PC-3 (cell line): ENCODE results near the gene HOXD4. TPM values are rescaled to one million over a fixed set of nuclear protein-coding genes. Genes with fewer than 3 reads are reported as not detected.

Source experiments
- ATAC-seq: fragments of 200-7000 bp; cut with Tn5 transposase; 2 replicates; pipeline ENCODE4 v1.9.1; 2020; ENCODE audit warnings: mild to moderate bottlenecking, moderate library complexity
- BruUV-seq: library from RNA; stranded (reverse); fragments of 400-500 nt; replicated peaks from 2 replicates; lab custom pipeline; 2021; lab: Mats Ljungman, UMichigan
- CTCF ChIA-PET: fragments of 300-600 bp; sonication (Branson Sonifier 250); formaldehyde crosslinking; loops from one replicate; lab custom pipeline; 2022; ENCODE audit warnings: antibody characterized with exemption; lab: Charles Lee
- POLR2A ChIA-PET: fragments of 300-600 bp; sonication (Branson Sonifier 250); formaldehyde crosslinking; loops from one replicate; lab custom pipeline; 2022; ENCODE audit warnings: antibody characterized with exemption; ENCODE audit not compliant: unreplicated experiment; lab: Charles Lee
- DNase-seq: peaks from one replicate; pipeline ENCODE4 v3.0.0-alpha.2; 2015
- H2AFZ ChIP-seq: fragments of 300-600 bp; sonication (generic); 2 replicates; pipeline ENCODE4 v1.6.0; 2016; ENCODE audit warnings: antibody characterized with exemption, low read length
- H3F3A ChIP-seq: fragments of 300-600 bp; sonication (generic); one replicate; pipeline ENCODE4 v1.6.0; 2017; ENCODE audit warnings: antibody characterized with exemption, low read length, control low read depth, mild to moderate bottlenecking; ENCODE audit not compliant: unreplicated experiment
- H3K27ac ChIP-seq: fragments of 300-600 bp; sonication (generic); 2 replicates; pipeline ENCODE4 v1.5.1; 2016; ENCODE audit warnings: mild to moderate bottlenecking, low read length
- H3K27me3 ChIP-seq: fragments of 300-600 bp; sonication (generic); 2 replicates; pipeline ENCODE4 v1.6.1; 2016; ENCODE audit warnings: low read length, mixed read lengths
- H3K36me3 ChIP-seq: fragments of 300-600 bp; sonication (generic); 2 replicates; pipeline ENCODE4 v1.6.1; 2016; ENCODE audit warnings: low read depth, mixed run types, low read length, mixed read lengths
- H3K4me1 ChIP-seq: fragments of 300-600 bp; sonication (generic); 2 replicates; pipeline ENCODE4 v1.5.1; 2016; ENCODE audit warnings: low read length; ENCODE audit not compliant: insufficient read depth
- H3K4me2 ChIP-seq: fragments of 300-600 bp; sonication (generic); 2 replicates; pipeline ENCODE4 v1.6.0; 2016; ENCODE audit warnings: low read length
- H3K4me3 ChIP-seq: fragments of 300-600 bp; sonication (generic); 2 replicates; pipeline ENCODE4 v1.5.1; 2016; ENCODE audit warnings: mild to moderate bottlenecking, low read length, mixed read lengths
- H3K79me2 ChIP-seq: fragments of 300-600 bp; sonication (generic); 2 replicates; pipeline ENCODE4 v1.6.1; 2017; ENCODE audit warnings: low read length, mixed read lengths
- H3K9ac ChIP-seq: fragments of 300-600 bp; sonication (generic); 2 replicates; pipeline ENCODE4 v1.6.0; 2016; ENCODE audit warnings: mild to moderate bottlenecking, low read length
- H3K9me2 ChIP-seq: fragments of 300-600 bp; sonication (generic); replicated peaks from 2 replicates; pipeline ENCODE4 v1.6.1; 2016; ENCODE audit warnings: mixed run types, low read length, mixed read lengths
- H3K9me3 ChIP-seq: fragments of 300-600 bp; sonication (generic); 2 replicates; pipeline ENCODE4 v1.6.1; 2016; ENCODE audit warnings: low read length, mixed read lengths
- H4K20me1 ChIP-seq: fragments of 300-600 bp; sonication (generic); 2 replicates; pipeline ENCODE4 v1.6.1; 2016; ENCODE audit warnings: low read length, mixed read lengths
- EZH2 ChIP-seq: fragments of 300-600 bp; sonication (generic); IDR thresholded peaks from one replicate; pipeline ENCODE4 v1.6.1; 2017; ENCODE audit warnings: antibody characterized with exemption, mild to moderate bottlenecking, low read length; ENCODE audit not compliant: unreplicated experiment
- EZH2phosphoT487 ChIP-seq: fragments of 300-600 bp; sonication (generic); IDR thresholded peaks from 2 replicates; pipeline ENCODE4 v1.6.1; 2018; ENCODE audit warnings: mild to moderate bottlenecking, antibody characterized with exemption, low read length, borderline replicate concordance
- intact Hi-C: fragments of 100-400 bp; cut with micrococcal nuclease; formaldehyde crosslinking; loops from 2 replicates; pipeline ENCODE4 v1.9.0; 2023
- total RNA-seq: library from RNA; depleted of rRNA; stranded (reverse); fragments of >200 nt; gene quantifications from 2 replicates; pipeline ENCODE4 v1.2.3, GENCODE V29; 2014
- TF ChIP-seq, protein P1 (sequence below): fragments of 300-600 bp; sonication (generic); conservative IDR thresholded peaks from 2 replicates; pipeline ENCODE4 v1.5.1; 2017; ENCODE audit warnings: antibody characterized with exemption, low read depth, mild to moderate bottlenecking, low read length

Gene HOXD4
- total RNA-seq, 1 experiment from 2014 or later, result 0.29 TPM

DNA sequence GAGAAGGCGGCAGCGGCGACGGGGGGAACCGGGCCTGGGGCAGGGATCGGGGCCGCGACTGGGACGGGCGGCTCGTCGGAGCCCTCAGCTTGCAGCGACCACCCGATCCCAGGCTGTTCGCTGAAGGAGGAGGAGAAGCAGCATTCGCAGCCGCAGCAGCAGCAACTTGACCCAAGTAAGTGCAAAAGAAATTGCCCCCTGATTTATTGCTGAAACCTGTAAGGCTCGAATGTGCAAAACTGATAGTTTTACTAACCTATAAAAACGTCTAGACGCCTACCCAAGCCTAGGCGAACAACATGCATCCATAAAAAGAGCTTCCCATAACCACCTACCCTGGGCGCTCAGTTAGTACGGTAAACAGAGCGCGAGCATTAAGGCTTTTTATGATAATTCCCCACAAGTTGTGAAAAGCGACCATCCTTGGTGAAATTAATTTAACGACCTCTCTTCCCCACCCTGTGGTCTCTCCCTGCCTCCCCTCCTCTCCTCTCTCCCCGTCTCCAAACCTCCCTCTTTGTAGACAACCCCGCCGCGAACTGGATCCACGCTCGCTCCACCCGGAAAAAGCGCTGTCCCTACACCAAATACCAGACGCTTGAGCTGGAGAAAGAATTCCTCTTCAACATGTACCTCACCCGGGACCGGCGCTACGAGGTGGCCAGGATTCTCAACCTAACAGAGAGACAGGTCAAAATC, 27.8 kb upstream of the HOXD4 start:
- ChIA-PET CTCF (no interaction called here), POLR2A (no interaction called here)
- H3K4me1 ChIP-seq, result no peaks in the 10 kb centered on the region
- no peak overlapping the region for H3K4me3 ChIP-seq
- no peak overlapping the region for H3K4me2 ChIP-seq
- no peaks in the 10 kb centered on the region; the same call in 1 of the 2 replicates for H3K36me3 ChIP-seq
- no peak overlapping the region for H3K27ac ChIP-seq
- BruUV-seq, result no TSS peak
- H3K9ac ChIP-seq, result no peak overlapping the region
- ATAC-seq (no peak), DNase-seq (no peak)
- H2AFZ ChIP-seq, result no peak overlapping the region
- no peaks in the 10 kb centered on the region for H3K9me2 ChIP-seq
- H4K20me1 ChIP-seq, result no peaks in the 10 kb centered on the region
- intact Hi-C loops, result no loop called here
- no peaks in the 10 kb centered on the region for H3K27me3 ChIP-seq
- H3K79me2 ChIP-seq, result no peaks in the 10 kb centered on the region
- TF ChIP-seq EZH2 (no peak), EZH2phosphoT487 (no peak)
- TF ChIP-seq, protein P1, sequence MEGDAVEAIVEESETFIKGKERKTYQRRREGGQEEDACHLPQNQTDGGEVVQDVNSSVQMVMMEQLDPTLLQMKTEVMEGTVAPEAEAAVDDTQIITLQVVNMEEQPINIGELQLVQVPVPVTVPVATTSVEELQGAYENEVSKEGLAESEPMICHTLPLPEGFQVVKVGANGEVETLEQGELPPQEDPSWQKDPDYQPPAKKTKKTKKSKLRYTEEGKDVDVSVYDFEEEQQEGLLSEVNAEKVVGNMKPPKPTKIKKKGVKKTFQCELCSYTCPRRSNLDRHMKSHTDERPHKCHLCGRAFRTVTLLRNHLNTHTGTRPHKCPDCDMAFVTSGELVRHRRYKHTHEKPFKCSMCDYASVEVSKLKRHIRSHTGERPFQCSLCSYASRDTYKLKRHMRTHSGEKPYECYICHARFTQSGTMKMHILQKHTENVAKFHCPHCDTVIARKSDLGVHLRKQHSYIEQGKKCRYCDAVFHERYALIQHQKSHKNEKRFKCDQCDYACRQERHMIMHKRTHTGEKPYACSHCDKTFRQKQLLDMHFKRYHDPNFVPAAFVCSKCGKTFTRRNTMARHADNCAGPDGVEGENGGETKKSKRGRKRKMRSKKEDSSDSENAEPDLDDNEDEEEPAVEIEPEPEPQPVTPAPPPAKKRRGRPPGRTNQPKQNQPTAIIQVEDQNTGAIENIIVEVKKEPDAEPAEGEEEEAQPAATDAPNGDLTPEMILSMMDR, result no peak
- H3K9me3 ChIP-seq, result no peaks in the 10 kb centered on the region
- H3F3A ChIP-seq, result no peaks in the 10 kb centered on the region

DNA sequence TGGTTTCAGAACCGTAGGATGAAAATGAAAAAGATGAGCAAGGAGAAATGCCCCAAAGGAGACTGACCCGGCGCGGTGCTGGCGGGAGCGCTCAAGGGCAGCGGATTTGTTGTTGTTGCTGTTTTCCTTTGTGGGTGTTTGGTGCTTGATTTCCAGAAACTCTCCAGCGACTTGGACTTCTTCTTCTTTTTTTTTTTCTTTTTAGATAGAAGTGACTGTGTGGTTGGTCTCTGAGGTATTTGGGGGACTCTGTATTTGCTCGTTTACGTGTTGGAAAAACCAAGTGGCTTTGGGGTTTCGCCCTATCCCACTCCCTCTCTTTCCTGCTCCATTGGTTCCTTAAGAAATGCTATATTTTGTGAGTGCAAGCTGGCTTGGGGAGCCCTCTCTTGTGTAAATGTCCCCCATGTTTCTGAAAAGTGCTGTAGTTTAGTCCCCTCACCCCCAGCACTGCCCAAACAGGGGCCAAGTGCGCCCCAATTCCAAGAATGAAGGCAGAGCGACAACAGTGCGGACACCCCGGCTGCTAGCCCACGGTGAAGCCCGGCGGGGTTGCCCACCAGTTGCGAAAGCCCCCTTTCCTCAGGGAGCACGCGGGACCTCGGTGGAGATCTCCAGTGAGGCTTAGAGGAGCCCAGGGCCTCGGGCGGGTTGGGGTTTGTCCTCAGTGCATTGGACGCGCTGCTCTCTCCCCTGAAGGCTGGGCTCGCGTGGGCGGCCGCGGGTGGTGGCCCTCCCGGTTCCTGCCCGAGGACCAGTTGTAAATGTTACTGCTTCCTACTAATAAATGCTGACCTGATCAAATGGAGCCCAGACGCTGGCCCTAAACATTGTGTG, 27.0 kb upstream of the HOXD4 start:
- Histone ChIP-seq H3K9me2 (no peaks in the 10 kb centered on the region), H3K4me3 (no peak overlapping the region), H3K4me1 (no peaks in the 10 kb centered on the region), H3K9ac (no peak overlapping the region), H3K36me3 (no peaks in the 10 kb centered on the region; the same call in 1 of the 2 replicates), H3K4me2 (no peak overlapping the region), H3K27me3 (no peaks in the 10 kb centered on the region), H3K9me3 (no peaks in the 10 kb centered on the region), H3K79me2 (no peaks in the 10 kb centered on the region), H3K27ac (no peak overlapping the region), H2AFZ (no peak overlapping the region), H3F3A (no peaks in the 10 kb centered on the region), H4K20me1 (no peaks in the 10 kb centered on the region)
- no peak for TF ChIP-seq EZH2phosphoT487
- TF ChIP-seq, protein P1, result no peak
- TF ChIP-seq EZH2, result no peak
- intact Hi-C loops, result no loop called here
- no TSS peak for BruUV-seq
- POLR2A ChIA-PET, result no interaction called here
- CTCF ChIA-PET, result interaction anchor here (0.6 kb wide), 1 partner anchor 394 kb away, joined by 3 read pairs; no protein-coding TSS in a partner anchor
- no peak for DNase-seq
- no peak for ATAC-seq
